ENCODE measurements around the gene JMJD7.

JMJD7 gene

DNA sequence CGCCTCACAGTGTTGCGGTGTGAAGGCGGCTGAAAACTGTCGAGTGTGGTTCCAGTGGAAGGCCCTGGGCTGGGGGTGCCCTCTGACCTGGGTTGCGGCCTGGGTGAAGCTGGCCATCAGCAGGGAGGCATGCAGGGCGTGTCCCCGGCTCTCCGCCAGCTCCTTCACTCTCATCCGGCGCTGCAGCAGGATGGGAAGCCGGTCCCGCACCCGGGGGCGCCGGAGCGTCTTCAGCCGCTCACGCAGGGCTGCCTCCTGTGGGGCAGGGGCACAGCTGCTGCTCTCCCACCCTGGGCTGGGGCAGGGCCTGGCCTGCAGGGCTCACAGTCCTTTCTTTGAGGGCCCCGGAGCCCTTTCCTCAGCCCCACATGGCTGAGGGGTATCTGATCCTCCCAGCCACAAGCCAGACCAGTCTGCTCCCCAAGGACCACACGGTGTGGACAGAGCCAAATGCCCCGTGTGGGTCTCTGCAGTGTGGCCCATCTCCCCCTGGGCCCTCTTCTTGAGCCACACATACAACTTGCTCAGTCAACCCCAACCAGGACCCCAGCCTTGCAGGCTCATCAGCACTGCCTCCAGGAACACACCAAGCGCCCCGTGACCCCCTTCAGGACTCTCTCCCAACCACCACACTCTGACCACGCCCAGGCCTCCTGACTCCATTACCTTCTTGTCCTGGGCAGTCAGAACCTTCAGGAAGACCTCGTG lies 39.1 kb downstream of the JMJD7 start:
- DNase-seq (ENCODE audit: low read depth): no peak

DNA sequence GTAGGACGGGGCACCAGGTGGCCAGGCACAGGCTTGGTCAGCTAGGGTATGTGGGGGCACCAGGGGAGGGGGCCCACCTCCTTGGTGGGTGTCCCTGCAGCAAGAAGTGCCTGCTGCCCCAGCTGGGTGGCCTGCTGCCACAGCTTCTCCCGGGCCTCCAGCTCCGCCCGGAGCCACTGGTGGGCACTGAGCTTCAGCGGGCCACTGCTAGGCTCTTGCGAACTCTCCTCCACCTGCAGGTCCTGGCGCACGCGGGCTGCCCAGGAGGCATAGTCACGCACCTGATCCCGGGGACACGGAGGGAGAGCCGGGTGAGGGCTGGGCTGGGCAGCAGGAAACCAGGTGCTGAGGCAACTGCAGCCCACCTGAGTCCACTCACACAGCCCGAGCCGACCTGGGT lies 40.4 kb downstream of the JMJD7 start:
- DNase-seq (ENCODE audit: low read depth): no peak

DNA sequence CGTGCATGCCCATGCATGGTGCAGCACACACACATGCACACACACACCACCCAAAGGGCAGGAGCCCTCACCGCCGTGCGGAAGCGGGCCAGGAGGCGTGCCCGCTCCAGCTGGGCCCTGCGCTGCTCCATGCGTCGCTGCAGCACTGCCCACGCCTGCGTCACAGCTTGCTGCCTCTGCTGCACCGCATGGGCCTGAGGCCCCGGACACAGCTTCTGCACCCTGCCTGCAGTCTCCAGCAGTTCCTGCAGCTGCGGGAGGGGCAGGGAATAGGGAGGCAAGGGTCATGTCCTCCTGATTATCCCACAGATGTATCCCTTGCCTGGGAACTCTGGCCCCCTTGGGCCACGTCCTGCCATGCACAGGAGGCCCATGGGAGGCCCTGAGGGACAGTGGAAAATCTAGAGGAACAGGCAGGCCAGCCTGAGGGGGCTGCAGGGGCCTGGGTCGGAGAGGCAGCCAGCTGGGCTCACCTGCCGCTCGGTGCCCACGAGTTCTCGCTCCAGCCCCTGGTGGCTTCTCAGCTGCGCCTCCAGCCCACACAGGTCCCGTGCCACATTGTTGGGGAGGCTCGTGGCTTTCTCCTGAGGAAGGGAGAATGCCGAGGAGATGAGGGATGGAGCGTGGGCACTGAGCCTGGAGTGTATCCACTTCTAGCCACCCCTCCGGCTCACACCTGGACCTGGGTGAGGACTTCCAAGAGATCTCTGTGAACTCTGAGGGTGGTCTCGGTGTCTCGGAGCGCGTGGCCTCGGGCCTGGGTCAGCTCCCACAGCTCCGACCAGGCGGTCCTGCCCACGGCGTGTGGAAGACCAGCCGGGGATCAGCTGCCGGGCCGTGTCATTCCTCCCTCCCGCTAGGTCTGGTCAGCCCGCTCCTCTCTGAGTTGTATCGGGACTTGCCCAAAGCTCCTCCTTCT lies 42.1 kb downstream of the JMJD7 start:
- DNase-seq (ENCODE audit: low read depth): no peak

DNA sequence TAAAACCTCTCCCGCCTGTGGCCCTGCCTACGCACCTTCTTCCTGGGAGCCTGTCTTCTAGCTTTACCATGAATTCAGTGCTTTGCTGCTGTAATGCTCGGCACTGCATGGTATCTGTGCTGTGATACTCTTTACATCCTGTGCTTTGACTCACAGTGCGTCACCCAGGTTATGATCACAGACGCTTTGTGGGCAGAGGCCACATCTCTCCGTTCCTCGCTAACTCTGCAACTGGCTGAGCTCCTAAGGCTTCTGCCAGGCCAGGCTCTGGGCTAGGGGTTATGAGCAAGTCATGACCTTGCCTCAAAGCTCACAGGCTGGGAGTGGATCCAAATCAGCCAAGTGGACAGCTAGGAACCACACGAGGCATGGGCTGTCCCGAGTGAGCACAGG lies 42.8 kb downstream of the JMJD7 start:
- DNase-seq (ENCODE audit: low read depth): peak; percentile 1

DNA sequence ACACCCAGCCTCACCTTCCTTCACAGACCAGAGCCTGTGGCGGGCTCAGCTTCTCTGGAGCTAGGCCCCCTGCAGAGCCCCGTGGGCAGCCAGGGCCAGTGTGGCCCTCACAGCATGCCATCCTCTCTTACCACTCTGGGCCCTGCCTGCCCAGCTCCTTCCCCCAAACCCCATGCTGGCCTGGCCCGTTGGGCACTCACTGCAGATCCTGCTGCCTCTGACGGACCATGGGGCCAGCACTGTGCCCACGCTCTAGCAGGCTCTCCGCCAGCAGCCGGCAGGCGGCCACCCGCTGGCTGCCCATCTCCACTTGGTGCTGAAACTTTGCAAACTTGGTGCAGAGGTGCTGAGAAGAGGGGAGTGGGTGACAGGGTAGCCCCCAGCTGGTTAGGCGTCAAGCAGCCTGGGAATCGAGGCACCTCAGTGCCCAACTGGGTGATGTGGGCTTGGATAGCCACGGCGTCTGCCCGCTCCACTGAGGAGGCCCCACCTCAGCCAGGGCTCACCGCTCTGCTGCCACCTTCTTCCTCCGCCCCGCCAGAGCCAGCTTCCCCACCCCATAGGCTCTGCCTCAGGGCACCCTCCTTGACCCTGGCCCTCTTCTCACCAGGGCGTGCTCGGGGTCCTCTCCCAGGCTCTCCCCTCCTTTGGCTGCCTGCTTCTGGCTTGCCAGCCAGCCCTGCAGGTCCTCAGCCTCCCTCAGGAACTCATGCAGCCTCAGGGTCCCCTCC lies 43.4 kb downstream of the JMJD7 start:
- DNase-seq (ENCODE audit: low read depth): no peak

DNA sequence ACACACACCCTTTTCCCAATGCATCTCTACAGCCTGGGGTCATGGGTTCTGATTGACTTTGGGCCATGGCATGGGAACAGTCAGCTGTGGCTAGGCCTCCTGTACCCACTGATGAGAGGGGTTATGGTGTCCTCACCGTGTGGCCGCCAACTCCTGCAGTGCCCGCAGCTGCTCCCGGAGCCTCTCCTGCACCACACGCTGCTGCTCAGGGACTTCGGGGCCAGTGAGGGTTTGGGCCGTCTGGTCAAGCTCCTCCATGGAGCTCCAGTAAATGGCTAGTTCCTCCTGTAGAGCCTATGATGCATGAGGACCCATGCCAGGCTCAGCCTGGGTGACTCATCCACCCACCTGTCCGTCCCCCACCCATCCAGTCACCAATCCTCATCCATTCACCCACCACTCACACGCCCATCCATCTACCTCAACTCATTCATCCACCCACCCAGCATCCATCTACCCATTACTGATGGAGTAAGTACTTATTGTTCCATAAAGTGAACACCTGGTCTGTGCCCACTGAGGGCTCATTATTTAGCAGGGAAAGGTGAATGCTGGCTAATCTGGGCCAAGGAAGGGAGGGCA lies 44.4 kb downstream of the JMJD7 start:
- DNase-seq (ENCODE audit: low read depth): no peak

DNA sequence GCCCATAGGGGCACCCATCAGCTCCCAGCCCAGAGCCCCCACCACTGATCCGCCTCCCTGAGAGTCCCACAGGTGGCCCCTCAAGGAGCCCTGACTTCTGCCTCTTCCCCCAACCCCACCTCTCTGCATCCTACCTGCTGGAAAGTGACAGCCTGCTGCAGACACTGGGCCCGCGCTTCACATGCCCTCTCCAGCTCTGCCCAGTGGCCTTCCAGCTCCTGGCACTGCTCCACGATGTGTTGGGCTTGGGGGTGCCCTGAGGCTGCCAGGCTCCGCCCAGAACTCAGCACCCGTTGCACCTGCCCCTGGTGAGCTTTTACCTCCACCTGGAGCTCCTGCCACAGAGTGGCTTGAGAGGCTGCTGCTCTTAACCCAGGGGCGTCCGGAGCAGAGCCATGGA lies 45.8 kb downstream of the JMJD7 start:
- DNase-seq (ENCODE audit: low read depth): no peak

DNA sequence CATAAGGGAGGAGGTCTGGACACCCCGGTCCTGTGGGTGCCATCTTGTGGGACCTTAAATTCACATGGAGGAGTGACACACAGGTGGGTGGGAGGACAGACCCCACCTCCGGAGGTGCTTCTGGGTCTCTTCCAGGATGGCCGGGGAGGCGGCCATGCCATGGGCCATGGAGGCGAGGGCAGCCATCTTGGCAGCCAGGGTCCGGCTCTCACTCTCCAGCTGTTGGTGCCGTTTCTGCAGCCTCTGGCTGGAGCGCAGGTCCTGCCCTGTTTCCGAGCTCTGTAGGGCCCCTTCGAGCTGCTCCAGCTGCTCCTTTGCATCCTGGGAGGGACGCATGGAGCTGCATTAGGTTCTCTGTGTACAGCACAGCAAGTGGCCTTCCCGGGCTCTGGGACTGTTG lies 46.8 kb downstream of the JMJD7 start:
- no peak for DNase-seq (ENCODE audit: low read depth)

DNA sequence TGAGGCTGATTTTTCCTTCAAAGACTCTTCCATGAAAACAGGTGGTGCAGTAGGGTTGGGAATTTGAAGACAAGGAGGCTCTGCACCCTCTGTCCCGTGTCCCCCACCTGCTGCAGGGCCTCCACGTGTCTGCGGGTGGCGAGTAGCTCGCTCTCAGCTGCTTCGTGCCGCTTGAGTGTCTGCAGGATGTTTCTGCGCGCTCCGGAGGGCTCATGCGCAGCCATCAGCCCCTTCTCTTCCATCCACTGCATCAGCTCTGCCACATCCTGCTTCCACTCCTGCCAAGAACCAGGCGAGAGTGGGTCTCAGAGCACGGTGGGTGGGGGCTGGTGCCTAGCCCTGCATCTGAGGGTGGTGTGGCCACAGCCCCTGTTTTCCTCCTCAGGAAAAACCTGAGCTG lies 48.1 kb downstream of the JMJD7 start:
- DNase-seq (ENCODE audit: low read depth): no peak

DNA sequence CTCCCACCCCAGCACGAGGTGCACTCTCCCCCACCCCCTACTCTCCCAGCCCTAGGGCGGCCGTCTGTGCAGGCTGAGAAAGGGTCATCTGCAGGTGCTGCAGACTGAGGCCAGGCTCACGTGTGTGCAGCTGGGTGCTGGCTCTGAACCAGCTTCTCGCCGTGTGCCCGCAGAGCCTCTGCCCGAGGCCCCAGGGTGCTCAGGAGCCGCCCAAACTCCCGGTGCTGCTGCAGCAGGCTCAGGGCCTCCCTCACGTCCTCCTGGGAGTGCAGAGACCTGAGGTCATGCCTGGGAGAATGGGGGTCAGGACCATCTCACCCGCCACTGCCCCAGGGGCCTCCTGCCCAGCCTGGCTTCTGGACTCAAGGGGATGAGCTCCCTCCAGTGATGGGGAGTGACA lies 48.8 kb downstream of the JMJD7 start:
- DNase-seq (ENCODE audit: low read depth): no peak

DNA sequence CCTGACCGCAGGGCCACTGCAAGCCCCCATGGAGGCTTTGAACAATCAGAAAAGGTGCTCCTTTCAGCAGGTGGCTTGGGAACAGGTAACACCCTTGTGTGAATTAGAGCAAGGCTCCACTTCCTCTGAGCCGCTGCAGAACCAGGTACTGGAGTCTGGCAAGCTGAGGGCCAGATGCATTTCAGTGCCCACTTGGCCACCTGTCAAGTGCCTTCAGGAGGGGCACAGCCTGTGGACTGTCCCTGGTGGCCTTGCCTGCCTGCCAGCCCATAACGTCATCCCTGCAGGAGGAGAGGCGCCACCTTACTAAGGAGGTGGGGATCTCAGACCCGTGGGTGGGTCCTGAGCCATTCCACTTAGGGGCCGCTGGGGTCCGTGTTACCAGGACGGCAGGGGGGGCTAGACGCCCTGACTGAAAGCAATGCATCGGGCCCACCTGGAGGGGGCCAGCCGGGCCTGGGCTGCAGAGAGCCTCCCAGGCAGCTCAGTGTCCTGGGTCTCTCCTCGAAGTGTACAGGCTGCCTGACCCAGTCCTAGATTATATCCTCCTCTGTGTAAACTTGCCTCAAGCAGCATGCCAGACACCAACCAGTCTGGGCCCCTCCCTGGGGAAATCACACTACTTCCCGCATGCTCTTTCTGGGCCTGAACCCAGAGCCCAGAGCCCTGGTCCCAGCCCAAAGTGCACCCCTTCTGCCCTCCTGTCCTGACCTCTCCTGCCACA lies 49.9 kb downstream of the JMJD7 start:
- DNase-seq (ENCODE audit: low read depth): no peak

DNA sequence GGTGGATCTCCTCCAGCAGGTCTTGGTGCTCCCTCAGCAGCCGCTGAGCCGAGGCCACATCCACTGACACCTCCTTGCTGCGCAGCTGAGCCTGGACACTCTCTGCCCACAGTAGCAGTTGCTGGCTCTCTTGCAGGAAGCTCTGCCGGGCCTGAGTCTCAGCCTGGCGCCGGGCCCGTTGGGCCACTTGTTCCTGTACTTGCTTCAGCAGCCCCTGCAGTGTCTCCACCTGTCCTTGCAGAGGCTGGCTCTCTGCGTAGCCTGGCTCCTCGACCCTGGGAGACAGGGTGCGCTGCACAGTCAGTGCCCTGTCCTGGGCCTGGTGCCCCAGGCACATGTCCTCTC lies 50.4 kb downstream of the JMJD7 start:
- DNase-seq (ENCODE audit: low read depth): no peak

DNA sequence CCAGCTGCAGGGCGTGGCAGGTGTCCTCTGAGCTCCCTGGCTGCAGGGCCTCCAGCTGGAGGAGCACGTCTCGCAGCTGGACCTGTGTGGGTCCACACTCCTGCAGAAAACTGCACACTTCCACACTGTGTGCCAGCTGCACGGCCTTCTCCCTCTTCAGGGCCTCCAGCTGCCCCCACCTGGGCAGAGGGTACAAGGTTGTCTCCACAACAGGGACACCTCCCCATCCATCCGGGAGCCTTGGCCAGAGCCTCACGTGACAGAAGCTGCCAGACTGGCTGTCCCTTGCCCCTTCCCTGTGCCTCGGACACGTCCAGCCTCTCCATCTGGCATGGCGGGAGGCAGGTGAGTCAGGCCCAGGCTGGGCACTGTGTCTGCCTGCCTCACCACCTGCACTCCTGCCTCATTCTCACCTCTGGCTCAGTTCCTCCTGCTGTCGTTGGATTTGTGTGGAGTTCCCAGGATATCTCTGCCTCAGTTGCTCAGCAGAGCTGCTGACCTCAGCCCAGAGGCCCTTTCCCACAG lies 51.5 kb downstream of the JMJD7 start:
- no peak for DNase-seq (ENCODE audit: low read depth)

DNA sequence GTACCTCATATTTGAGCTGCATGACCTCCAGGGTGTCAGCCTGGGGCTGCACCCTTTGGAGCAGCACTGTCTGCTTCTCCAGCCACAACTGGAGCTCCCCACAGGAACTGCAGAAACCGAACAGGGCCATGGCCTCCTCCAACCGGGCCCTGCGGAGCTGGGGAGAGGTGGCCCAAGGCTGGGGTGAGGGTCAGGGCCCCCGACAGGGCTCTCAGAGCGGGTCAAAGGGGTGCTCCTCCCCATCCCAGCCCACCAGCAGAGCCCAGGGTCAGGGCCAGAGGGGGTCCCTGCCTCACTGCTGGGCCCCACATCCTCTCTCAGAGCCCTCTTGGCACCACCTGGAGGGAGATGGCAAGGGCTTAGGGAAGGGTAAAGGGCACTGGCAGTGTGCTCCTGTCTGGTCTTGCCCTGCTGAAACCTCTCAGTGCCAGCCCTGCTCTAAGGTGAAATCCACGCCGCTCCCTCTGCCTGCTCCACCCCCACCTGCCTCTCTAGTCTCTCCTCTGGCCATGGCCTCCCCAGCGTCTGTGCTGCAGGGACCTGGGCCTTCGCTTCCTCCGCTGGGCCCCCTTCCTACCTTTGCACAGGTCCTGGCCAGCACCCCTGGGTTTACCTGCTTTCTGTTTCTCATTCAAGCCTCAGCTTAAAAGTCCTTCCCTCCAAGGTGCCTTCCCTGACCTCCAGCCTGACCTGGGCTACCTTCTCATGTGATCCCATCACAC lies 52.4 kb downstream of the JMJD7 start:
- no peak for DNase-seq (ENCODE audit: low read depth)

DNA sequence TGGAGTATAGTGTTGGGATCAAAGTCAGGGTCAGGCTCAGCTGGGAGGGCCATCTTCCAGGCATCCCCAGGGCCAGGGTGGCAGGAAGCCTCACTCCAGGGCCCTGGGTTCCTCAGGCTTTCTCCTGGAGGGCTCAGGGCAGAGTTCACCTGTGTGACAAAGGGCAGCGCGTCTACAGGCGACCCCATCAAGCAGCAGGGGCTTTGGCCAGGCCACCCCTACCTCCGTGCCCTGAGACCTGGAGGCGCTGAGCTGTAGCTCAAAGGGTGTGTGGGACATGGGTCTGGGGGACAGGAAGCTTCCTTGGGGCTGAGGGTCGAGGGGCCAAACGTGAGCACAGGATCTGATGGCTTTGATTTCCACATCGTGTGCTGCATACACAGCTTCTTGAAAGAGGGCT lies 53.2 kb downstream of the JMJD7 start:
- DNase-seq (ENCODE audit: low read depth): no peak

DNA sequence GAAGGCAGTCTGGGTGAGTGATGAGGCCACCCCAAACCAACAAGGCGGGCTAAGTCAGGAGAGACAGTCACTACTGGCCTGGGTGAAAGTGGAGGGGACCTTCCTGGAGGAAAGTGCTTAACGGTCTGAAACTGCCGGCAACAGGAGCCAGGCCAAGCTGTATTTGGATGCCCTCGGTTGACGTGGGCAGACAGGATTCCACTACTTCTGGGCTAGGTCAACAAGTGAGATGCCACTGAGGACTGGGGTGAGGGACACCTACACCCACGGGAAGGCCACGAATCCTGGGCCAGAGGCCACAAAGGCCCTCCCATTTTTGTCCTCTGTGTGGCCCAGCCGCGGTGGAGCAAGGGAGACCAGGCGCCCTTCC lies 53.6 kb downstream of the JMJD7 start:
- DNase-seq (ENCODE audit: low read depth): no peak

DNA sequence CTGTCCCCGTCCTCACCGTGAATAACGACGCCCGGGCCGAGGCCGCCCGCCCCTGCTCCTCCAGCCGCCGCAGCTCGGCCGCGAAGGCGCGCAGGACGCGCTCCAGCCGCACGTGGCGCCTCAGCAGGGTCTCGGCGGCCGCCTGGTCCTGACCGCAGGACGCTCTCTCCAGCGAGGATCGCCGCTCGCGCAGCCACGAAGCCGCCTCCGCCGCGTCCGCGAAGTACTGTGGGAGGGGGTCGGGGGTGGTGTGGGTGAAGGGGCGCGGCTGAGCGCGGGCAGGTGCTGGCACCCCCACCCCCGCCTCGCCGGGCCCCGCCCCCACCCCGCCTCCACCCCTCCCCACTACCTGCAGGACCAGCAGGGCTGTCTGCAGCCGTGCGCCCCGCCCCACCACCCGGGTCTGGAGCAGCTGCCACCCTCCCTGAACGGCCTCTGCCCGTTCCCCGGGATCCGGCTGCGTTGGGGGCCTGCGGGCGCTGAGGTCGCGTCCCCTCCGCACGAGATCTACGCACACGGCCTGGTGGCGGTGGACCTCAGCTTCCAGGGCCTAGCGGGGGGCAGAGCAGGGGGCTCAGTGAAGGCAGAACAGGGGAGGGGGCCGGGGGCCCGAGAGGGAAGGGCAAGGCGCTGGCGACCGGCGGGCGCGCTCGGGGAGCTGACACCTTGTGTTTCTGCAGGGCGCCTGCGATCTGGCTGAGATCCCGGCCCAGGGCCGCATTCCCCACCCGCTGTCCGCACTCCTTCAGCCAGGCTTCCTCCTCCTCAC lies 54.2 kb downstream of the JMJD7 start:
- no peak for DNase-seq (ENCODE audit: low read depth)

DNA sequence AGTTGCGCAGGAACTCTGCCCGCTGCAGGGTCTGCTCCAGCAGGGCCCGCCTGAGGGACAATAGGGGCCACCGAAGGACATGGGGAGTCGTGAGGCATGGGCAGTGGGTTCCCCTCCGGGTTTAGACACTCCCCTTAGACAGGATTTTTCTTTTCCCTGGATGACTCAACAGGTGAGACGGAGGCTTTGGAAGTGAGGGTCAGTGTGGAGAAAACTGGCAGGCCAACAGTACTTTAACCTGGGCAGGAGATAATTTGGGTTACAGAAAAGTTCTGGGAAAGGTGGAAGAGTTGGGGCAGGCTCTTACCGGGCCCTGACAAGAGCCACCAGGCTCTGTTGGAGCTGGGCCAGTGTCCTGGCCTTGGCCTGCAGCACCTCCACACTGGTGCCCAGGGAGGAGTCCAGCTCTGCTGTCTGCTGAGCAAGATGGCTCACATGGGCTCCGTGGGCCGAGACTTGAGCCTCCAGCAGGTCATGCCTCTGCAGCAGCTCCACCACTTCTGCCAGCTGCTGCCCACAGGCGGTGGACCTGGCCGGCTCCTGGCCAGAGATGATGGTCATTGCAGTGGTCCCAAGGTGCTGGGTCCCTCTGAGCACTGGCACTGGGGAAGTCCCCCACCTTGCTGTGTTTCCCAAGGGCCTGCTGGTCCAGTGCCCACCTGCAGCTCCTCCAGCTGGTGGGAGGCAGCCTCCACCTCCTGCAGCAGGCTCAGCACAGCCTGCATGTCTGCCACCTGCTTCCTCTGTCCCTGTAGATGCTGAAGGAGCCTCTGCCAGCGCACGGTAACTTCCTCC lies 55.0 kb downstream of the JMJD7 start:
- DNase-seq (ENCODE audit: low read depth): no peak

DNA sequence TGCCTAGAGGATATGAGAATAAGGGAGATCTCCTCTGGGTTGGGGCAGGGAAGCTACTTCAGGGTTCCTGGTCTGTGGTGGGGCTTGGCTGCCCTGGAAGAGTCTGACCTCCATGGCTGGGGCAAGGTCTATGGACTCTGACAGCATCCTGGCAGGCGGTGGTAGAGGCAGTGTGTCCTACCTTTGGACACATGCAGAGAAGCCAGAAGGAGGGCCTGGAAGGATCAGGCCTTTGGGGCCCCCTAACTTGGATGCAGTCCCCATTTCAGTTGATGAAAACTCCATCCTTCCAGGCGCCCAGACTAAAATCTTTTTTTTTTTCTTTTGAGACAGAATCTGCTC lies 55.6 kb downstream of the JMJD7 start:
- no peak for DNase-seq (ENCODE audit: low read depth)

DNA sequence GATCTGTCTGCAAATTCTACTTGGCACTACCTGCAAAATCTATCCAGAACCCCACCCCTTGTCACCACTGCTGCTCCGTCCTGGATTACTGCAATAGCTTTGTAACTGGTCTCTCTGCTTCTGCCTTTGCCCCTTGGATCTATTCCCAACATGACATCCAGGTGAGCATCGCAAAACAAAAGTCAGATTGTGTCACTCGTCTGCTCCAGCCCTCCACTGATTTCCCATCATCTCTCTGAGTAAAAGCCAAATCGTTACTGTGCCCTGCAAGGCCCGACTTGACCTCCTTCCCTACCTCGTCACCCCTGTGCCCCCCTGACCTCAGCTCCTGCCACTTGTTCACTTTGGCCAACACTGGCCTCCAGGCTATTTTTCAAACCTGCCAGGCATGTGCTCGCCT lies 56.6 kb downstream of the JMJD7 start:
- no peak for DNase-seq (ENCODE audit: low read depth)

Data from GM04504 (cell line).